NCI-H226 (cell line): ENCODE measurements around the gene TFF3.

ENCODE experiments used
- DNase-seq: peaks from one replicate; pipeline ENCODE4 v3.0.0-alpha.2; 2015

Gene TFF3, protein sequence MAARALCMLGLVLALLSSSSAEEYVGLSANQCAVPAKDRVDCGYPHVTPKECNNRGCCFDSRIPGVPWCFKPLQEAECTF

DNA sequence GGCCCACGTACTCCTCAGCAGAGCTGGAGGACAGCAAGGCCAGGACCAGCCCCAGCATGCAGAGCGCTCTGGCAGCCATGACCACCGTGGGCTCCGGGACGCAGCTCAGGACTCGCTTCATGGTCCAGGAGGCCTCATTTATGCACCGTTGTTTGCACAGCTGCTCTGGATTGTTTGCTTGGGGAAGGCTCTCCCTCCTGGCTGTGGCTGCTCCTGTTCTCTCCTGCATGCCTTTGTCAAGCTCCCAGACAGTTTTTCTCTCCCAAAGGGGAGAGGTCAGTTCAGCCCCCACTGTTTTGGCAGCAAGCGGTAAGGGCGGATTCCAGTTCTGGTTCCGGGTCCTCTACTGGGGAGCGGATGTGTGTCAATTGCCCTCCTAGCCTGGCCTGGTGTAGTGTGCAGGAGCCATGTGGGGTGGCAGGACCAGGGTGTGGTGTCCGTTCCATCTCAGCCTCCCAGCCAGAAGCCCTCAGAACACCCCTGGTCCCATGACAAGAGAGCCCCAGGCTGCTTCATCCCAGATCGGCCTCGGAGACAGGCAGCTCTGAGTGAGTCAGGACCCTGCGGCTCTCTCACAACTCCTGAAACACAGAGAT is at the start of gene TFF3:
TSS of gene TFF3 (minus strand) at position 114 of the 596 bp plus-strand sequence. CDS start at position 79, 35 bp downstream.
- no peak for DNase-seq

- no peak for DNase-seq
These were observed 49.2 kb upstream of the TFF3 start for GRCh38 chr21:42364304-42364865.

DNA sequence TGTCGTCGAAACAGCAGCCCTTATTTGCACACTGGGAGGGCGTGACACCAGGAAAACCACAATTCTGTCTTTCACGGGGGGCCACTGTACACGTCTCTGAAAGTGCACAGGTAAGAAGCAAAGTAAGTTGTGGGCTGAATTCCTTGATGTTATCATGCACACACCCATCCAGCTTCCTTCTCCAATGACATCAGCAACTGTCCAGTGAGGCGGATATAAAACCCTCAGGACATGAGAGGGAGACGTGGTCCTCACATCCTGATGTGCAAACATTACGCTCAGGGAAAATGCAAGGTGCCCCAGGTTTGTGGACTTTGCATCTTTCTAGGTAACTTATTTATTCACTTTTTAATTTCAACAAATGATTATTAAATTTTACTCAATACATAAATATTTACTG is 48.1 kb upstream of the TFF3 start:
- DNase-seq = no peak

DNA sequence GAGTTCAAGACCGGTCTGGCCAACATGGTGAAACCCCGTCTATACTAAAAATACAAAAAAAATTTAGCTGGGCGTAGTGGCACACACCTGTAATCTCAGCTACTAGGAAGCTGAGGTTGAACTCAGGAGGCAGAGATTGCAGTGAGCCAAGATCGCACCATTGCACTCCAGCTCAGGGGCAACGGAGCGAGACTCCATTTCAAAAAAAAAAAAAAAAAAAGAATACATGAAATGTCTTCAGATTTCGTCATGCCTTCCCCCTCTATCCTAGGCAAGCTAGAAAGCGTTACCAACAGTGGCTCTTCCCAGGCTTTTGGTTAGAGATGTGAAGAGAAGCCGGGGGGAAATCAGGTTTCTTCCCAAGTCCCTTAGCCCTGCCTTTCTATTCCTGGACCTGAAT is 47.5 kb upstream of the TFF3 start:
- no peak for DNase-seq

GRCh38 chr21:42362198-42362597 is 47.0 kb upstream of the TFF3 start:
- no peak for DNase-seq

GRCh38 chr21:42361286-42361685 is 46.1 kb upstream of the TFF3 start:
- DNase-seq = no peak

- DNase-seq = no peak
These were observed 45.1 kb upstream of the TFF3 start for GRCh38 chr21:42360317-42360716.

- DNase-seq = no peak
These were observed 43.7 kb upstream of the TFF3 start for GRCh38 chr21:42358937-42359336.

GRCh38 chr21:42358261-42358660 is 43.1 kb upstream of the TFF3 start:
- no peak for DNase-seq

DNA sequence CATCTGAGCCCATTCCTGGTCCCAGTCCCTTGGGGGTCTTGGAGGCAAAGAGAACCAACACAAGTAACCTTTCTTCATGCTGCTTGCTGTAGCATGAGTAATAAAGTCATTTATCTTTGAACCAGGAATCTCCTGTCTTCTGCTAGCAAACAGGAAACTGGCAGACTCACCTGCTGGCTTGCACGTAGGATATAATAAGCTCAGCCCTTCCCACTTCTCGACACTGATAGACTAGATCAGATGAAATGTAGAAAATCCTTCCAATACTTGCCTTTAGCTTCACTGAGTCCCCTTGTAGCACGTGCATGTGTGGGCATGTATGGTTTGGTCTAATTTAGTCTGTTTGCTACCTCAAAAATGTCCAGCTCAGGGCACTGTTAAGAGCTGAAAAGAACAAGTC is 42.1 kb upstream of the TFF3 start:
- DNase-seq = no peak

- no peak for DNase-seq
These were observed 41.4 kb upstream of the TFF3 start for GRCh38 chr21:42356650-42357049.

GRCh38 chr21:42356046-42356445 is 40.8 kb upstream of the TFF3 start:
- DNase-seq = no peak

DNA sequence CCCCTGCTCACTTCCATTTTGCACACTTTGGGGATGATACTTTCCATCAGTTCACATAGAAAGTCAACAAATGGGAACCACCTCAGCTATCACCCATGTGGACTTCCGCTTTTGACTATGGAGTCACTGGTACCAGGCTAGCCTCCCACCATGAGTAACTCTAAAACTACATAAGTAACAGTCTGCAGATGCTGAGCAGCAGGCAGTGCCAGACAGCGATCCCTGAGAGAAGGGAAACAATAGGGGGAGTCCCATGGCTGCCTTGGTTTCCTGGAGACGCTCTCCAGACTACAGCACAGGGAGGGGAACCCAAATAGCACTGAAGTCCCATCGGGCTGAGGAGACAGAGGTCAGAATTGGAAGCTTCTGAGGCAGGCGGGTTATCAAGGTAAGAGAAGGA is 38.4 kb upstream of the TFF3 start:
- DNase-seq = no peak

- DNase-seq = no peak
These were observed 37.4 kb upstream of the TFF3 start for GRCh38 chr21:42352441-42353095.

DNA sequence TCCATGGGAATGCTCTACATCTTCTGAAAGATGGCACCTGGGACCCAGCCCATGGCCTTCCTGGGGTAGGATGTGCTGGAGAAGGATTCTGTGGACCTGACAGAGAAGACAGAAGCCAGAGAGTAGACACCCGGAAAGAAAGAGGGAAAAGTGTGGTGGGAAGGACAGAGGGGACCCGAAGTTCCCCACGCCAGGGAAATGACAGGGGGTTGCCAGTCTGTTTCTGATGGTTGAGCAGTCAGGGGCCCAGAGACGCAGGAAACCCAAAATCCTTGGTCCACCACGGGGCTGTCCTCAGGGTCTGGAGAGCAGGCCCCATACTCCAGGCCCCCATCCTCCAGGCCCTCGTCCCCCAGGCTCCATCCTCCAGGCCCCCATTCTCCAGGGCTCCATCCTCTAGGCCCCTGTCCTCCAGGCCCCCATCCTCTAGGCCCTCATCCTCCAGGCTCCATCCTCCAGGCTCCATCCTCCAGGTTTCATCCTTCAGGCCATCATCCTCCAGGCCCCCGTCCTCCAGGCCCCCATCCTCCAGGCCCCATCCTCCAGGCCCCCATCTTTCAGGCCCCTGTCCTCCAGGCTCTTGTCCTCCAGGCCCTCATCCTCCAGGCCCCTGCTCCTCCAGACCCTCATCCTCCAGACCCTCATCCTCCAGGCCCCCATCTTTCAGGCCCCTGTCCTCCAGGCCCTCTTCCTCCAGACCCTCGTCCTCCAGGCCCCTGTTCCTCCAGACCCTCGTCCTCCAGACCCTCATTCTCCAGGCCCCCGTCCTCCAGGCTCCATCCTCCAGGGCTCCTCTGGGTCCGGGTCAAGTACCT is 36.6 kb upstream of the TFF3 start:
- no peak for DNase-seq

- DNase-seq = no peak
These were observed 35.8 kb upstream of the TFF3 start, which contains the start of gene TFF2 for GRCh38 chr21:42350927-42351426. TFF2 (minus strand) TSS chr21:42350994; CDS start chr21:42350957, 37 bp downstream.

DNA sequence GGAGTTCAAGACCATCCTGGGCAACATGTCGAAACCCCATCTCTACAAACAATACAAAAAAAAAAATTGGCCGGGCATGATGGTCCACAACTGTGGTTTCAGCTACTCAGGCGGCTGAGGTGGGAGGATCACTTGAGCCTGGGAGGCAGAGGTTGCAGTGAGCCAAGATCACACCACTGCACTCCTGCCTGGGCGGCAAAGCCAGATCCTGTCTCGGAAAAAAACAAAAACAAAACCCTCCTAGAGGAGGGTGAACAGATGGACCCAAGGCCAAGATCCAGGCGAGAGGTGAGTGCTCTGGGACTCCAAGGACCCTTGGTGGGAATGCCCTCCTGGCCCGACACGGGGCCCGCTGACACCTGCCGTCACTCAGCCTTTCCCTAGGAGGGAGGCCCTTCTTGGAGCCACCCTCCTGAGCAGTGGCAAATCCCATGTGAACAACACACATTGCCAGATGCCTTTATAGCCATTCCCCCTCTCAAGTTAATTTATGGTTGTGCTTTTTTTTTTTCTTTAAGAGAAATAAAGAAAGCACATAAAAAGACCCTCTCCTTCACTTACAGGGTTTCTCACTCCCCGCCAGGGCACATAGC is 35.2 kb upstream of the TFF3 start:
- no peak for DNase-seq

DNA sequence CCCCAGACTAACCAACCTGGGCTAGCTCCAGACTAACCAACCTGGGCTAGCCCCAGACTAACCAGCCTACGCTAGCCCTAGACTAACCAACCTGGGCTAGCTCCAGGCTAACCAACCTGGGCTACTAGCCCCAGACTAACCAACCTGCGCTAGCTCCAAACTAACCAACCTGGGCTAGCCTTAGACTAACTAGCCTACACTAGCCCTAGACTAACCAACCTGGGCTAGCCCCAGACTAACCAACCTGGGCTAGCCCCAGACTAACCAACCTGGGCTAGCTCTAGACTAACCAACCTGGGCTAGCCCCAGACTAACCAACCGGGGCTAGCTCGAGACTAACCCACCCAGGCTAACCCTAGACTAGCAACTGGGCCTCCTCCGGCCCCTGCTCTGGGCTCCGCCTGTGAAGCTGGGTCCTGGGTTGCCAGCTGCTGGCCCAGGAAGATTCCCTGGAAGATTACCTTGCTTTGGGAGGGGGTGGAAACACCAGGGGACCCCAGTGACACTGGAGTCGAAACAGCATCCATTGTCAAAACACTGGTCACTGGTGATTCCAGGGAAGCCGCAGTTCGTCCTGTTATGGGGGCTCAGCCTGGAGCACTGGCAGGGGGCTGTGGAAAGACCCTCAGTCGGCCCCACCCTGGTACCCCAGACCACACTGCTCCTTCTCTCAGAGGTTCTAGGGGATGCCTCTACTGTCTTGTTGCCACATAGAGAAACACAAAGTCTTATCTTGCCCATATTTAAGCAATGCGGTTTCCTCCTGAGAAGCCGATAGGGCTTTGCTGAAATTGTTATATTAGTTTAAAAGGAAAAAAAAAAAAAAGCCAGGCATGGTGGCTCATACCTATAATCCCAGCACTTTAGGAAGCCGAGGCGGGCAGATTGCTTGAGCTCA is 34.5 kb upstream of the TFF3 start:
- no peak for DNase-seq

- no peak for DNase-seq
These were observed 33.6 kb upstream of the TFF3 start for GRCh38 chr21:42348762-42349161.

- no peak for DNase-seq
These were observed 32.6 kb upstream of the TFF3 start for GRCh38 chr21:42347601-42348327.
